B cell (primary cell): ENCODE measurements around the gene SAMD9. TPM values are rescaled to one million over a fixed set of nuclear protein-coding genes. Genes with fewer than 3 reads are reported as not detected.
A peak's percentile ranks its signal among the peaks of the same experiment; 100 is the strongest.

Source experiments
- ATAC-seq: fragments of 200-7000 bp; cut with Tn5 transposase; one replicate; pipeline ENCODE4 v1.10.0; 2021; ENCODE audit warnings: low read depth, mild to moderate bottlenecking, moderate number of reproducible peaks, moderate library complexity
- CTCF ChIA-PET: fragments of 350-600 bp; sonication (Branson Sonifier 250); formaldehyde crosslinking; loops from one replicate; lab custom pipeline; 2021; ENCODE audit warnings: antibody characterized with exemption, inconsistent platforms; lab: Charles Lee
- POLR2A ChIA-PET: fragments of 350-600 bp; sonication (Branson Sonifier 250); formaldehyde crosslinking; loops from one replicate; lab custom pipeline; 2021; ENCODE audit warnings: antibody characterized with exemption; lab: Charles Lee
- DNase-seq: peaks from one replicate; pipeline ENCODE4 v3.0.0; 2013
- H2AFZ ChIP-seq: 2 replicates; pipeline ENCODE4 v1.6.1; 2012; ENCODE audit warnings: mild to moderate bottlenecking, low read depth, low read length; ENCODE audit not compliant: insufficient read depth, poor library complexity, severe bottlenecking
- H3K27ac ChIP-seq, 2 donors: 1 replicate in 1 of 2; 2 replicates in 1 of 2; pipeline ENCODE4 v1.5.1; 2012 to 2013; ENCODE audit warnings: low read length in 2 of 2, mild to moderate bottlenecking in 2 of 2, moderate library complexity in 1 of 2
- H3K27me3 ChIP-seq, 4 experiments: fragments of 200-600 bp in 1 of 4; sonication (generic) in 1 of 4; replicated peaks in 1 of 4; 1 replicate in 2 of 4; 2 replicates in 2 of 4; pipeline versions ENCODE4 v1.6.1 to v1.7.0; 2013 to 2016; ENCODE audit warnings: low read length in 3 of 4, mild to moderate bottlenecking in 2 of 4, mixed read lengths in 1 of 4, moderate library complexity in 1 of 4; ENCODE audit not compliant: insufficient read depth in 4 of 4, control insufficient read depth in 3 of 4; ENCODE audit errors: control extremely low read depth in 1 of 4
- H3K36me3 ChIP-seq, 2 experiments: replicated peaks in 1 of 2; 1 replicate in 1 of 2; 2 replicates in 1 of 2; pipeline versions ENCODE4 v1.6.1 to v1.7.1; 2013; ENCODE audit warnings: low read length in 1 of 2; ENCODE audit not compliant: insufficient read depth in 2 of 2, control insufficient read depth in 1 of 2; ENCODE audit errors: control extremely low read depth in 1 of 2, extremely low read depth in 1 of 2
- H3K4me1 ChIP-seq, 2 donors: fragments of 200-600 bp in 1 of 2; sonication (generic) in 1 of 2; 1 replicate in 1 of 2; 2 replicates in 1 of 2; pipeline versions ENCODE4 v1.5.1 to v1.6.1; 2013 to 2017; ENCODE audit warnings: low read length in 2 of 2; ENCODE audit not compliant: control insufficient read depth in 2 of 2, insufficient read depth in 2 of 2
- H3K4me2 ChIP-seq: replicated peaks from 2 replicates; pipeline ENCODE3; 2012; ENCODE audit warnings: mild to moderate bottlenecking, low read depth, low read length; ENCODE audit not compliant: poor library complexity, severe bottlenecking
- H3K4me3 ChIP-seq, 5 experiments: fragments of 200-600 bp in 1 of 5; sonication (generic) in 1 of 5; 1 replicate in 3 of 5; 2 replicates in 2 of 5; pipeline versions ENCODE4 v1.5.1 to v1.7.0; 2011 to 2016; ENCODE audit warnings: low read length in 4 of 5, mild to moderate bottlenecking in 4 of 5, low read depth in 2 of 5, control low read depth in 1 of 5, moderate library complexity in 1 of 5; ENCODE audit not compliant: insufficient read depth in 1 of 5; ENCODE audit errors: control extremely low read depth in 1 of 5, extremely low read depth in 1 of 5
- H3K79me2 ChIP-seq: fragments of 200-600 bp; sonication (generic); one replicate; pipeline ENCODE4 v1.6.0; 2016; ENCODE audit warnings: low read length; ENCODE audit not compliant: control insufficient read depth, insufficient read depth
- H3K9ac ChIP-seq: fragments of 200-600 bp; sonication (generic); 2 replicates; pipeline ENCODE4 v1.6.1; 2017; ENCODE audit warnings: mild to moderate bottlenecking, low read length, moderate library complexity
- H3K9me3 ChIP-seq, 3 donors: one replicate each; pipeline versions ENCODE4 v1.6.1 to v1.7.1; 2013; ENCODE audit warnings: low read length in 2 of 3; ENCODE audit not compliant: control insufficient read depth in 2 of 3, insufficient read depth in 1 of 3; ENCODE audit errors: control extremely low read depth in 1 of 3
- H4K20me1 ChIP-seq: 2 replicates; pipeline ENCODE4 v1.6.0; 2012; ENCODE audit warnings: mild to moderate bottlenecking, low read length; ENCODE audit not compliant: insufficient read depth, control insufficient read depth, poor library complexity, severe bottlenecking
- H3K27ac Mint-ChIP-seq: one replicate; pipeline ENCODE4 v1.8.0; 2021; ENCODE audit warnings: mixed read lengths
- H3K27me3 Mint-ChIP-seq: one replicate; pipeline ENCODE4 v1.8.0; 2021; ENCODE audit warnings: mixed read lengths
- H3K4me1 Mint-ChIP-seq: one replicate; pipeline ENCODE4 v1.8.0; 2021; ENCODE audit warnings: mixed read lengths
- H3K4me3 Mint-ChIP-seq: one replicate; pipeline ENCODE4 v1.8.0; 2021; ENCODE audit warnings: mixed read lengths
- H3K9me3 Mint-ChIP-seq: one replicate; pipeline ENCODE4 v1.8.0; 2022; ENCODE audit warnings: mixed read lengths; ENCODE audit not compliant: insufficient read depth
- CTCF ChIP-seq: fragments of 200-600 bp; IDR thresholded peaks from one replicate; pipeline ENCODE4 v1.8.0; 2022; ENCODE audit warnings: antibody characterized with exemption, mild to moderate bottlenecking
- EZH2 ChIP-seq: IDR thresholded peaks from 2 replicates; pipeline ENCODE4 v1.6.1; 2012; ENCODE audit warnings: borderline replicate concordance, low read depth, mild to moderate bottlenecking, moderate library complexity, low read length; ENCODE audit not compliant: insufficient read depth, poor library complexity, severe bottlenecking
- WGBS: methylation state at CpG from one replicate; pipeline ENCODE4 v1.1.5; 2013; ENCODE audit warnings: missing lambda C conversion rate; ENCODE audit not compliant: insufficient coverage; 5-methylcytosine and 5-hydroxymethylcytosine counted together
- intact Hi-C: fragments of 100-400 bp; cut with micrococcal nuclease; formaldehyde crosslinking; loops from one replicate; pipeline ENCODE4 v1.10.0; 2022
- polyA plus RNA-seq: library from polyadenylated mRNA; depleted of rRNA; stranded (reverse); fragments of >200 nt; gene quantifications from 2 replicates; pipeline ENCODE4 v1.2.3, GENCODE V29; 2012
- total RNA-seq, 2 donors: library from RNA; stranded (reverse); fragments of 120-200 nt in 1 of 2; gene quantifications; 1 replicate in 1 of 2; 2 replicates in 1 of 2; pipeline versions ENCODE4 v1.2.3 to v1.2.4, GENCODE V29; 2013 to 2022

Gene SAMD9
- total and polyA plus RNA-seq, 2 donors (not counting 1 experiment from before 2014, with no cell fraction given): 6.2 to 42.1 TPM

DNA sequence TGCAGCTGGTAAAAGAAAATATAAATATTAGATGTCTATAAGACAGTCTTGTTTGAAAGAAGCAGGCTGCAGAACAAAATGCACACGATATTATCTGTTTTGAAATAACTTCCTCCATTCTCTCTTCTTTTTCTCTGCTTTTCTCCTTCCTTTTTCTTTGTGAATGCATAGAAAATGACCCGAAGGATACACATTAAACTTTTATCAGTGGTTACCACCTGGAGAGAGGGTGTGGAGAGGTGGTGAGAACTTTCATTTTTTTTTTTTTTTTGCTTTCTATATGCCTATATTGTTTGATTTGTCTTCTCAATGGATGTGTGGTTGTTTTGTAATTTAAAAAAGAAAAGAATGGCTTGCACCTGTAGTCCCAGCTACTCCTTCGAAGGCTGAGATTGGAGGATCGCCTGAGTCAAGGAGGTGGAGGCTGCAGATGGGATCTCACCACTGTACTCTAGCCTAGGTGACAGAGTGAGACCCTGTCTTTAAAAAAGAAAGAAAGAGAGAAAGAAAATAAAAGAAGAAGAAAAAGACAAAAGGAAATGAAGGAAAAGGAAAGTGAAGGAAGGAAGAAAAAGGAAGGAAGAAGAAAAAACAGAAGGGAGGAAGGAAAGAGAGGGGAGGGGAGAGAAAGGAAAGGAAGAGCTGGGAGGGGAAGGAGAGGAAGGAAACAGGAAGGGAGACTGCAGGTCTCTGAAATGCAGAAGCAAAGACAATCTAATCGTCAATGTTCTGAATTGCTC lies 64.4 kb downstream of the SAMD9 start:
- H3K9me3 Mint-ChIP-seq: no peaks in the 10 kb centered on the region
- H3K27ac Mint-ChIP-seq: no peak overlapping the region
- no peaks in the 10 kb centered on the region for H3K36me3 ChIP-seq
- TF ChIP-seq CTCF: no peak
- no peak for TF ChIP-seq EZH2
- H3K4me2 ChIP-seq: no peak overlapping the region
- POLR2A ChIA-PET: no interaction called here
- ATAC-seq: no peak
- no peaks in the 10 kb centered on the region for H3K79me2 ChIP-seq
- CTCF ChIA-PET: interaction anchor here (0.7 to 1.8 kb wide), 3 partner anchors 56 to 629 kb away, joined by 4 to 18 read pairs (median 5); no protein-coding TSS in a partner anchor
- no peaks in the 10 kb centered on the region for H3K4me1 ChIP-seq
- peak overlapping the region; percentile 36 for H2AFZ ChIP-seq
- H3K27ac ChIP-seq: no peak overlapping the region
- no peak overlapping the region for H3K9ac ChIP-seq
- peaks cover 5% of the 10 kb centered on the region for H3K4me1 Mint-ChIP-seq
- 67% methylated on average over 3 of the region's 5 CpGs for WGBS
- no peak overlapping the region for H3K4me3 Mint-ChIP-seq
- H3K27me3 Mint-ChIP-seq: no peaks in the 10 kb centered on the region
- intact Hi-C loops: no loop called here
- DNase-seq: no peak
- no peaks in the 10 kb centered on the region for H3K27me3 ChIP-seq
- H3K9me3 ChIP-seq: no peaks in the 10 kb centered on the region
- H3K4me3 ChIP-seq: no peak overlapping the region
- H4K20me1 ChIP-seq: no peaks in the 10 kb centered on the region

GRCh38 chr7:93051660-93052059 lies 66.1 kb downstream of the SAMD9 start:
- 81% methylated on average over 3 of the region's 6 CpGs for WGBS

More at GRCh38 chr7:93051660-93052059, 66.1 kb downstream of the SAMD9 start:
- no peaks in the 10 kb centered on the region for H3K36me3 ChIP-seq
- no peaks in the 10 kb centered on the region for H3K27me3 Mint-ChIP-seq
- no peak overlapping the region for H2AFZ ChIP-seq
- H3K27ac Mint-ChIP-seq: no peak overlapping the region
- CTCF ChIA-PET: no interaction called here
- DNase-seq: no peak
- H3K9ac ChIP-seq: no peak overlapping the region
- H3K27me3 ChIP-seq: no peaks in the 10 kb centered on the region
- peaks cover 5% of the 10 kb centered on the region for H3K4me1 Mint-ChIP-seq
- H3K9me3 Mint-ChIP-seq: no peaks in the 10 kb centered on the region
- no peaks in the 10 kb centered on the region for H4K20me1 ChIP-seq
- no peaks in the 10 kb centered on the region for H3K9me3 ChIP-seq
- H3K4me2 ChIP-seq: no peak overlapping the region
- no peak overlapping the region for H3K4me3 Mint-ChIP-seq
- TF ChIP-seq CTCF: no peak
- no peaks in the 10 kb centered on the region for H3K79me2 ChIP-seq
- no peak overlapping the region for H3K27ac ChIP-seq
- ATAC-seq: no peak
- no peaks in the 10 kb centered on the region for H3K4me1 ChIP-seq
- intact Hi-C loops: no loop called here
- POLR2A ChIA-PET: no interaction called here
- no peak overlapping the region for H3K4me3 ChIP-seq

Other genes starting within 250 kb of the SAMD9 start
- gene SAMD9L, start 30.4 kb upstream of the SAMD9 start, total RNA-seq: 45.3 and 45.8 TPM in 2 replicates
- 16.7 and 20.2 TPM in 2 replicates for gene SAMD9L, start 30.4 kb upstream of the SAMD9 start, polyA plus RNA-seq
- not detected in 2 replicates for gene HEPACAM2, start 108.5 kb upstream of the SAMD9 start, total RNA-seq
- gene HEPACAM2, start 108.5 kb upstream of the SAMD9 start, polyA plus RNA-seq: not detected in 2 replicates
- 54.1 and 55.4 TPM in 2 replicates for gene VPS50, start 114.4 kb upstream of the SAMD9 start, total RNA-seq
- 9.4 and 13.7 TPM in 2 replicates for gene VPS50, start 114.4 kb upstream of the SAMD9 start, polyA plus RNA-seq